Naive thymus-derived CD4-positive, alpha-beta T cell (primary cell): ENCODE data around the gene DENND4A. TPM values are rescaled to one million over a fixed set of nuclear protein-coding genes. Genes with fewer than 3 reads are reported as not detected.

ENCODE experiments used
- ATAC-seq: fragments of 150-1000 bp; cut with Tn5 transposase; 2 replicates; pipeline ENCODE4 v1.10.0; 2021; ENCODE audit warnings: mild to moderate bottlenecking, moderate library complexity
- CTCF ChIA-PET: fragments of 350-600 bp; sonication (Branson Sonifier 250); formaldehyde crosslinking; loops from one replicate; lab custom pipeline; 2021; ENCODE audit warnings: antibody characterized with exemption; lab: Charles Lee
- POLR2A ChIA-PET: fragments of 350-600 bp; sonication (Branson Sonifier 250); formaldehyde crosslinking; loops from one replicate; lab custom pipeline; 2021; ENCODE audit warnings: antibody characterized with exemption, inconsistent platforms; lab: Charles Lee
- DNase-seq, 9 donors: peaks; one replicate each; pipeline versions ENCODE4 v3.0.0 to v3.0.0-alpha.2; 2020 to 2022; ENCODE audit warnings: mixed read lengths in 1 of 9
- H3K27ac ChIP-seq: one replicate; pipeline ENCODE4 v1.7.0; 2013; ENCODE audit warnings: mild to moderate bottlenecking, low read depth, low read length, moderate library complexity
- H3K27me3 ChIP-seq, 2 donors: one replicate each; pipeline ENCODE4 v1.7.0; 2013; ENCODE audit warnings: low read length in 2 of 2, mild to moderate bottlenecking in 2 of 2, moderate library complexity in 2 of 2; ENCODE audit not compliant: control insufficient read depth in 2 of 2, insufficient read depth in 2 of 2
- H3K36me3 ChIP-seq, 3 experiments: 1 replicate in 2 of 3; 2 replicates in 1 of 3; pipeline ENCODE4 v1.7.0; 2013; ENCODE audit warnings: low read length in 3 of 3, mild to moderate bottlenecking in 3 of 3, moderate library complexity in 1 of 3; ENCODE audit not compliant: insufficient read depth in 3 of 3, control insufficient read depth in 2 of 3
- H3K4me1 ChIP-seq, 2 donors: one replicate each; pipeline ENCODE4 v1.7.0; 2013; ENCODE audit warnings: low read length in 2 of 2, mild to moderate bottlenecking in 2 of 2, moderate library complexity in 1 of 2; ENCODE audit not compliant: control insufficient read depth in 2 of 2, insufficient read depth in 2 of 2
- H3K4me3 ChIP-seq: 2 replicates; pipeline ENCODE4 v1.7.0; 2013; ENCODE audit warnings: mild to moderate bottlenecking, low read length
- H3K9me3 ChIP-seq, 3 experiments: 1 replicate in 2 of 3; 2 replicates in 1 of 3; pipeline ENCODE4 v1.7.0; 2013; ENCODE audit warnings: low read length in 3 of 3; ENCODE audit not compliant: control insufficient read depth in 2 of 3
- H3K27ac Mint-ChIP-seq, 9 donors: one replicate each; pipeline ENCODE4 v1.8.0; 2020 to 2022; ENCODE audit warnings: mixed read lengths in 9 of 9, mild to moderate bottlenecking in 8 of 9, moderate library complexity in 5 of 9, inconsistent platforms in 2 of 9
- H3K27me3 Mint-ChIP-seq, 5 donors: one replicate each; pipeline ENCODE4 v1.8.0; 2021 to 2022; ENCODE audit warnings: mixed read lengths in 5 of 5, mild to moderate bottlenecking in 1 of 5
- H3K36me3 Mint-ChIP-seq, 5 donors: one replicate each; pipeline ENCODE4 v1.8.0; 2020 to 2022; ENCODE audit warnings: mixed read lengths in 5 of 5, mild to moderate bottlenecking in 3 of 5, inconsistent platforms in 1 of 5
- H3K4me1 Mint-ChIP-seq, 7 donors: one replicate each; pipeline ENCODE4 v1.8.0; 2020 to 2022; ENCODE audit warnings: mixed read lengths in 7 of 7, mild to moderate bottlenecking in 3 of 7, inconsistent platforms in 1 of 7
- H3K4me3 Mint-ChIP-seq, 10 donors: one replicate each; pipeline ENCODE4 v1.8.0; 2020 to 2022; ENCODE audit warnings: mild to moderate bottlenecking in 10 of 10, mixed read lengths in 10 of 10, moderate library complexity in 6 of 10, inconsistent platforms in 2 of 10
- H3K9me3 Mint-ChIP-seq, 11 donors: one replicate each; pipeline ENCODE4 v1.8.0; 2020 to 2022; ENCODE audit warnings: mixed read lengths in 11 of 11, mild to moderate bottlenecking in 4 of 11, inconsistent platforms in 1 of 11, moderate library complexity in 1 of 11
- intact Hi-C, 2 donors: fragments of 100-400 bp; cut with micrococcal nuclease; formaldehyde crosslinking; loops; one replicate each; pipeline ENCODE4 v1.15.1; 2023
- microRNA-seq: library from miRNA; unstranded; fragments of <30 nt; microRNA quantifications from one replicate; pipeline ENCODE4 v1.2.0, GENCODE V29; 2022; ENCODE audit warnings: borderline microRNAs expressed
- polyA plus RNA-seq, 2 donors: library from polyadenylated mRNA; unstranded; fragments of 300-500 nt; fragmentation: Illumina TruSeq; gene quantifications; one replicate each; pipeline ENCODE4 v1.2.3, GENCODE V29; 2021
- total RNA-seq, 6 experiments: library from RNA in 5 of 6; stranded (reverse) in 5 of 6; gene quantifications; 1 replicate in 5 of 6; 2 replicates in 1 of 6; pipeline ENCODE4 v1.2.3 and lab custom pipeline; 2021 to 2026

DENND4A gene
- total and polyA plus RNA-seq, 7 experiments from 2014 or later, result 14.1 to 67.9 (median 59.1) TPM

- ATAC-seq (no peak), DNase-seq (no peak)
- POLR2A ChIA-PET, result interaction anchor here (0.6 to 2.2 kb wide), 5 partner anchors 14 to 628 kb away, joined by 3 to 11 read pairs (median 4); partner anchors contain the start of gene RAB11A
- Mint-ChIP-seq H3K4me3 (peak overlapping the region; percentile 95 to 99 (median 98)), H3K36me3 (peaks cover 0 to 2% (median 0%) of the 10 kb centered on the region in 5 donors), H3K27ac (peak overlapping the region; percentile 97 to 100 (median 98)), H3K4me1 (peaks cover 11 to 44% (median 32%) of the 10 kb centered on the region in 7 donors), H3K27me3 (peaks cover 0 to 2% (median 0%) of the 10 kb centered on the region in 5 donors), H3K9me3 (peaks cover 0 to 2% (median 0%) of the 10 kb centered on the region in 11 donors)
- no peaks in the 10 kb centered on the region for H3K9me3 ChIP-seq
- no peaks in the 10 kb centered on the region for H3K36me3 ChIP-seq
- H3K4me3 ChIP-seq, result peak overlapping the region; percentile 97
- intact Hi-C loops, result loop anchor here (1.0 to 10.0 kb wide), 10 partner anchors 29 to 885 kb away; partner anchors contain the start of genes DPP8 (in 2 of the 2), RAB11A (in 2 of the 2), CLPX (in 1 of the 2) and DIS3L (in 1 of the 2)
- peak overlapping the region; percentile 89 for H3K27ac ChIP-seq
- peaks cover 18 to 21% of the 10 kb centered on the region in 2 donors for H3K4me1 ChIP-seq
- H3K27me3 ChIP-seq, result no peaks in the 10 kb centered on the region
- CTCF ChIA-PET, result no interaction called here
Measured at GRCh38 chr15:65611888-65612615, 180.0 kb downstream of the DENND4A start.

GRCh38 chr15:65610871-65611718 lies 181.0 kb downstream of the DENND4A start, which contains the start of gene INTS14:
TSS of gene INTS14 (minus strand) at chr15:65611131. CDS start at chr15:65607380, 3,751 bp downstream.
- H3K9me3 ChIP-seq, result no peaks in the 10 kb centered on the region
- ATAC-seq (peak; percentile 99), DNase-seq (peak; percentile 74 to 96 (median 80))
- Mint-ChIP-seq H3K4me3 (peak within 1 kb of the TSS; percentile 95 to 99 (median 98)), H3K36me3 (no peaks in the 10 kb centered on the region), H3K27ac (peak within 1 kb of the TSS; percentile 97 to 100 (median 98)), H3K4me1 (peaks cover 11 to 44% (median 32%) of the 10 kb centered on the region in 7 donors), H3K27me3 (no peaks in the 10 kb centered on the region), H3K9me3 (peaks cover 0 to 2% (median 0%) of the 10 kb centered on the region in 11 donors)
- peak within 1 kb of the TSS; percentile 97 for H3K4me3 ChIP-seq
- peak within 1 kb of the TSS; percentile 89 for H3K27ac ChIP-seq
- POLR2A ChIA-PET, result interaction anchor here (0.6 to 2.2 kb wide), 7 partner anchors 13 to 627 kb away, joined by 3 to 11 read pairs (median 4); partner anchors contain the start of gene RAB11A
- H3K27me3 ChIP-seq, result no peaks in the 10 kb centered on the region
- peaks cover 18 to 21% of the 10 kb centered on the region in 2 donors for H3K4me1 ChIP-seq
- intact Hi-C loops, result loop anchor here (1.0 to 10.0 kb wide), 10 partner anchors 28 to 886 kb away; partner anchors contain the start of genes DPP8 (in 2 of the 2), RAB11A (in 2 of the 2), CLPX (in 1 of the 2) and DIS3L (in 1 of the 2)
- H3K36me3 ChIP-seq, result no peaks in the 10 kb centered on the region
- CTCF ChIA-PET, result interaction anchor here (0.6 to 0.8 kb wide), 2 partner anchors 49 to 79 kb away, joined by 3 to 4 read pairs; no protein-coding TSS in a partner anchor

Small RNAs within 50 kb of the gene (microRNA-seq; reads per million reads assigned to microRNA genes)
- not detected for gene MIR4511

Other genes starting within 250 kb of the DENND4A start
- 10 to 100 TPM; 19.1 to 38.3 (median 35.9) TPM for gene INTS14, start 181.2 kb downstream of the DENND4A start, total RNA-seq
- 10 to 100 TPM; 16.0 to 35.0 TPM for gene INTS14, start 181.2 kb downstream of the DENND4A start, polyA plus RNA-seq
- 1 to 10 TPM; 4.1 to 5.6 (median 5.2) TPM for gene SLC24A1, start 170.4 kb downstream of the DENND4A start, total RNA-seq
- gene SLC24A1, start 170.4 kb downstream of the DENND4A start, polyA plus RNA-seq, result 1 to 10 TPM; 1.9 to 3.6 TPM
- 100 to 1,000 TPM in 2 of 5 experiments, 10 to 100 TPM in 3; 80.9 to 201 (median 88.7) TPM for gene RAB11A, start 77.2 kb upstream of the DENND4A start, total RNA-seq
- gene RAB11A, start 77.2 kb upstream of the DENND4A start, polyA plus RNA-seq, result 100 to 1,000 TPM; 213 to 224 TPM